HG03469 (cell line): ENCODE measurements around the gene PUS3.

Experiments used
- ATAC-seq: cut with Tn5 transposase; IDR thresholded peaks from one replicate; pipeline ENCODE4 v1.9.1; 2021; ENCODE audit warnings: mild to moderate bottlenecking, moderate library complexity, moderate number of reproducible peaks; ENCODE audit not compliant: unreplicated experiment

Gene PUS3

DNA sequence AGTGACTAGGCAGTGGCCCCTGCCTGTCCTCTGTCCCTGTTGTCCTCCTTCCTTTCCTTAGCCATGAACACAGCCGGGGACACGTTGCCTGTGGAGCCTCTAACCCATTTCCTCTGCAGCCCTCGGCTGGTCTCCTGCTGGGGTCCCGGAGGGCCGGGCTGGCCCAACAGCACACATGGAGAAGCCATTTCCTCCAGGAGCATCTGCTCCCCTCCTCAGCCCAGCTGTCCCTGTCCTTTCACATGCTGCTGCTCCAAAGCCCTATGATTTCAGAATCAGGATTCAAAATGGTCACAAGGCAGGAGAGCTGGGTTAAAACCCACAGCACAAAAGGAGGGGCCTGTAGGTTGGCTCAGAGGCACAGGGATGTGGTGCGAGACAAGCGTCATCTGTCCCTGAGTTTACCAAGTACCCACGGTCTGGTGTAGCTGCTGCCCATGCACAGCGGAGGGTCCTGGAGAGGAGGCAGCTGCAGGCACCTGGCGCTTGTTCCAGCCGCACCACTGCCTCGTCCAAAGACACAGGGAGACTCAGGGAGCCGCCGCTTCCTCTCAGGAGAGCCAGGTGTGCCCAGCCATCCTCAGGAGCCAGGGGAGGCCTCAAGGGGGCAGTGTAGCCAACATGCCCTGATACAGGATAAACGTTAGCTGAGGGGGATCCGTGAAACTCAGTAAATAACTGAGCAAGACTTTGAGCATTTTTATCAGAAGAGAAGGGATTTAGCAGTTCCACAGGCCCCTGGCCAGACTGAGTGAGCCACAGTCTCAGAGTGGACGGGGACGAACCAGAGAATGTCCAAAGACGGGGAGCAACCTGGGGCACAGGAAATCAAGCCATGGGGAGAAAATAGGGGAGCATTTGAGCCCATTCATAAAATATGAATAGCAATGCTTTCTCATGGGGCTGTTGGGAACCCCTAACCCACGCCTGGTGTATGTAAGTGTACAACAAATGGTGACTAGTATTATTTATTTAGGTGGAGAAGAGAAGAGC lies 38.9 kb upstream of the PUS3 start:
- no peak for ATAC-seq

DNA sequence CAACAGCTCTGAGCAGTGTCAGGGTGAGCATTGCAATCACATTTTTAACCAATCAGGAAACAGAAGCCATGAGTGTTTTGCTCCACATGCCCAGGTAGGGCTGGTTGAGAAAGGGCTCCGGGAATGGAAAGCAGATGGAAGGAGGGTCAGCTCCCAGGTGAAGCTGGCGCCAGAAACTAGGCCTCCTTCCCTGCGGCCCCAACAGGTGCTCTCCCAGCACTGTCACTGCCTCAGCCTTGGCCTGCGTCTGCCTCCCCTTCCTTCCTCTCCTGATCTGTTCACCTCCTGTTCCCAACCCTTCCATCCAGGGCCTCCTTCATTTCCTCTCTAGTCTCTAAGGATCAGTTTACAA lies 38.2 kb upstream of the PUS3 start:
- no peak for ATAC-seq

GRCh38 chr11:125940145-125940544 lies 37.1 kb upstream of the PUS3 start:
- no peak for ATAC-seq

GRCh38 chr11:125939081-125939521 lies 36.1 kb upstream of the PUS3 start:
- ATAC-seq: no peak

- ATAC-seq: no peak
Observed at GRCh38 chr11:125938418-125938817, 35.4 kb upstream of the PUS3 start.

DNA sequence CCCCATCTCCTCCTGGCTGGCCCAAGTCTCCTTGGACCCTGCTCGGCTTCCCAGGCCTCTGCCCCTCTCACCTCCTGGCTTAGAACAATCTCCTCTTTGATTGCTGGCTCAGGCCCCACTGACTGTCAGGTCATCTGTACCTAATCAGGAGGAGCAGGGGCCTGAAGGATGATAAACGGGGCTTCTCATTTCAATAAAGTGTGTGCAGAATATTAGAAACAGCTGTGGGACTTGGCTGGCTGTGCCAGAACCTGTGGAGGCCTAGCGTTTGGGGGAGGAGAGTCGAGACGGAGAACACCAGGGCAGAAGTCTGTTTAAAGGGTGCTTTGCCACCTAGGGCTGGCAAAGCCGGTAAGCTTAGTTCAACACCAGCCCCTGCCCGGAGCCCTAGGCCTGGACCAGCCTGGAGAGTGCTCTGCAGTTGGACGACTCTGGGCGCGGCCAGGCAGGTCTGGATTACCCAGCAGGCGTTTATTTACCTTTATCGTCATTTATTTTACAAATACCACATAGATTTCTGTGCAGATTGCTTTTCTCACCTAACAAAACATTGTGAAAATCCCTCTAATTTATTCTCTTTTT lies 32.7 kb upstream of the PUS3 start:
- no peak for ATAC-seq

DNA sequence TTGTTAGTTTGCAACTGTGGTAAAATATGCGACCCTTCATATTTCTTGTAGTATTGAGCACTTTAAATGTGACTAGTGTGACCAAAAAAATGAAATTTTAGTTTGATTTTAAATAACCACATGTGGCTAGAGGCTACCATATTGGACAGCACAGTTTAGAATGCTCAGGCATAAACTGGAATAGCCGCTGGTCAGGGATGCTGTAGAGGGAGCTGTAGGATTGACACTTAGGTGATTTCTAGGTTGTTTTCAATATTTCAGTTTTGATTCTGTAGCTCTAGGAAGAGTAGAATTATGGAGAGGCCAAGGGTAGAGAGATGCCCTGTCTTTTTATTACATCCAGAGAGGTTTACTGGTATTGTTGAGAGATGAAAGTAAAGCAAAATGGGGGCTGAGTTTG lies 32.0 kb upstream of the PUS3 start:
- ATAC-seq: no peak

DNA sequence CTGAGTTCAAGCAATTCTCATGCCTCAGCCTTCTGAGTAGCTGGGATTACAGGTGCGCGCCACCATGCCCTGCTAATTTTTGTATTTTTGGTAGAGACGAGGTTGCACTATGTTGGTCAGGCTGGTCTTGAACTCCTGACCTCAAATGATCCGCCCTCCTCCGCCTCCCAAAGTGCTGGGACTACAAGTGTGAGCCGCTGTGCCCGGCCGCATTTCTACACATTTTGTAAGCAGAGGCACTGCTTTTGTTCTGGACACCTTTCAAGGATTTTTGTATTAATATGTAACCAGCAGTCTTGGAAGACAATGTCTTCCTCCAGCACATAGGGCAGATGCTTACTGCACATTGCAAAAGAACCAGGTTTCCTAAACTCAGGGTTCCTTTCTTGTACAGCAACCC lies 31.5 kb upstream of the PUS3 start:
- ATAC-seq: no peak

DNA sequence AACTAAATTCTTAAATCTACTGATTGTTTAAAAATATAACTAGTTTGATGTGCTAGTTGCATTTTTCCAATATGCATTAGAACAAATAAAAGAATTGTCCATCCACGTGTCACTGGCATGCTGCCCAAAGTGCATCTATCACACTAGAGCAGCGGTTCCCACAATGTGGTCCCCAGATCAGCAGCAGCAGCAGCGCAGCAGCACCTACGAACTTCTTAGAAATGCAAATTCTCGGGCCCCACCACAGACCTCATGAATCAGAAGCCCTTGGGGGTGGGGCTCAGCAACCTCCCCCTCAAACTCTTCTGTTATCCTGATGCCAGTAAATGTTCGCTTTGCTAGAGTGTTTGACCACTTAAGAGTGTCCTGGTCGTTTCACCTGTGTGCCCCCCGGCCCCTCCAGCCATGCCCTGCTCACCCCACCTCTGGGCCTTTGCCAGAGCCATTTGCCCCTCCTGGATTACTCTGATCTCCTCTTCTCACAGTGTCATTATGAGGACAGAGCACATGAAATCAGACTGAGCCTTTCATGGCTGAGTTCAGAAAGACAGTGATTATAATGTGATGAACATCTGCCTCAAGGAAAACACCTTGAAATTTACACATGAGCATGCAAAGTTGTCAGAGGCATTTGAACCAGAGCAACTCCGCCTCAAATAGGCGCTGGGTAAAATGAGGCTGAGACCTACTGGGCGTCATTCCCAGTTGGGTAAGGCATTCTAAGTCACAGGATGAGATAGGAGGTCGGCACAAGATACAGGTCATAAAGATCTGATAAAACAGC lies 30.2 kb upstream of the PUS3 start:
- no peak for ATAC-seq

GRCh38 chr11:125932301-125932700 lies 29.3 kb upstream of the PUS3 start:
- no peak for ATAC-seq

GRCh38 chr11:125931668-125932067 lies 28.7 kb upstream of the PUS3 start:
- ATAC-seq: no peak

- no peak for ATAC-seq
Observed at GRCh38 chr11:125931116-125931515, 28.1 kb upstream of the PUS3 start.

DNA sequence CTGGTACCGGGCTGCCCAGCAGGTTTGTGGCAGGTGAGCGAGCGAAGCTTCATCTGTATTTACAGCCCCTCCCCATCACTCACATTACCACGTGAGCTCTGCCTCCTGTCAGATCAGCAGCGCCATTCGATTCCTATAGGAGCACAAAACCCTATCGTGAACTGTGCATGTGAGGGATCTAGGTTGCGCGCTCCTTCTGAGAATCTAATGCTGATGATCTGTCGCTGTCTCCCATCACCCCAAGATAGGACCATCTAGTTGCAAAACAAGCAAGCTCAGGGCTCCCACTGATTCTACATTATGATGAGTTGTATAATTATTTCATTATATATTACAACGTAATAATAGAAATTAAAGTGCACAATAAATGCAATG lies 27.1 kb upstream of the PUS3 start:
- no peak for ATAC-seq

DNA sequence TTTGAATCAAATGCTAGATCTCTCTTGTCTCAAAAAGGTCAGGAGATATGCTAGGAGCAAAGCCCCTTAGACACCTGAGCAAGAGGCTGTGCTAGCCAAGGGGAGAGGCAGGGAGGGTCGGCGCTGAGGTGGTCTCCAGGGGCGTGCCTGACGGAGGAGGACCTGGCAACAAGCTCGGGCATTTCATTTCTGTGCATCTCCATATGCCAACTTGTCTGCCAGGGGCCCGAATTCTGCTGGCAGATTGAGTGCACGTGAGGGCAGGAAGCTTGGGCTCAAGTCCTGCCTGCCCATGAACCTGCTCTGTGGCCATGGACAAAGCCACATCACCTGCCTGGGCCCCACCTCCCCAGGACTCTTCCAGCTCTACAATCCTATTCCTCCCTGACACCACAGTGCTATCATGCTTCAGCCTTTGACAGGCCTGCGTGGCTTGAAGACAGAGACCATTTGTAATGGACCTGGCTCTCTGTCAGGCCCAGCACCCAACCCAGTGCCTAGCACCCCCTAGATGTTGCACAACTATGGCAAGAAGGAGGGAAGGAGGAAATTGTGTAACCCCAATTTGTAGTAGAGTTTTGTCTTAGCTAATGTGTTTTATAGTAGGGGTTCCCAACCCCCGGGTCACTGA lies 26.6 kb upstream of the PUS3 start:
- ATAC-seq: no peak

GRCh38 chr11:125926682-125927081 lies 23.7 kb upstream of the PUS3 start:
- ATAC-seq: no peak

GRCh38 chr11:125925804-125926203 lies 22.8 kb upstream of the PUS3 start:
- no peak for ATAC-seq

GRCh38 chr11:125925247-125925740 lies 22.3 kb upstream of the PUS3 start:
- no peak for ATAC-seq

GRCh38 chr11:125924384-125925007 lies 21.5 kb upstream of the PUS3 start:
- no peak for ATAC-seq

DNA sequence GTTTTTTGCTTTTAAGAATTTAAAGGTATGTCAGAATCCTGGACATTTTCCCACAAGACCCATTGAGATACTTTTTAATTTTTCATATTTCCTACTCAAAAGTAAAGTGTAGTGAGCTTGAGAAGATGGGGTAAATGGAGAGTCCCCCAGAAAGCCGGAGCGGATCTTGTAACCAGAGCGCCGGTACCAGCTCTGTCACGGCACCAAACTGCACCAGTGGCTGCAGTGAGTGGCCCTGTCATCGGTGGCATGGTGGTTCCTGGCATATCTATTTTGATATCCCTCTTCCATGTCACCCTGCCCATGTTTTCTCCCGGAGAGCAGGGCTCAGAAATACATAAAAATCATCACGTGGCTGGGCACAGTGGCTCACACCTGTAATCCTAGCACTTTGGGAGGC lies 20.6 kb upstream of the PUS3 start:
- ATAC-seq: no peak

GRCh38 chr11:125923012-125923579 lies 20.1 kb upstream of the PUS3 start:
- ATAC-seq: no peak
